ENCODE measurements around the gene KDM4B. TPM values are rescaled to one million over a fixed set of nuclear protein-coding genes. Genes with fewer than 3 reads are reported as not detected.

The KDM4B gene
- total RNA-seq, 1 donor from 2014 or later = 46.0 TPM

GRCh38 chr19:5014941-5015340 is 46.0 kb downstream of the KDM4B start:
- intact Hi-C loops (cut with DNase I) = no loop called here
- H3K4me1 ChIP-seq = no peaks in the 10 kb centered on the region

GRCh38 chr19:5016268-5016667 is 47.4 kb downstream of the KDM4B start:
- Histone ChIP-seq H3K36me3 (peaks cover 21 to 28% of the 10 kb centered on the region in 2 donors), H3K27ac (no peak overlapping the region), H3K4me1 (no peaks in the 10 kb centered on the region), H3K9me3 (no peaks in the 10 kb centered on the region), H3K4me3 (no peak overlapping the region), H3K27me3 (no peaks in the 10 kb centered on the region)
- DNase-seq (ENCODE audit: low spot score in 2 of 2) = no peak
- intact Hi-C loops (cut with DNase I) = no loop called here
- TF ChIP-seq CTCF (IDR thresholded peaks at IDR 0.05) = no peak

More at GRCh38 chr19:5014941-5015340, 46.0 kb downstream of the KDM4B start:
- H3K27ac ChIP-seq = no peak overlapping the region
- H3K27me3 ChIP-seq = no peaks in the 10 kb centered on the region
- no peak for DNase-seq (ENCODE audit: low spot score in 2 of 2)
- no peak for TF ChIP-seq CTCF (IDR thresholded peaks at IDR 0.05)
- H3K36me3 ChIP-seq = peaks cover 21 to 23% of the 10 kb centered on the region in 2 donors
- H3K9me3 ChIP-seq = no peaks in the 10 kb centered on the region
- H3K4me3 ChIP-seq = no peak overlapping the region

- intact Hi-C loops (cut with DNase I) = no loop called here
- H3K27ac ChIP-seq = no peak overlapping the region
- H3K4me1 ChIP-seq = no peaks in the 10 kb centered on the region
These were observed 47.9 kb downstream of the KDM4B start for GRCh38 chr19:5016781-5017180.

GRCh38 chr19:5017235-5017634 is 48.3 kb downstream of the KDM4B start:
- Histone ChIP-seq H3K4me3 (no peak overlapping the region), H3K9me3 (no peaks in the 10 kb centered on the region), H3K36me3 (peaks cover 21 to 28% of the 10 kb centered on the region in 2 donors), H3K27me3 (no peaks in the 10 kb centered on the region), H3K4me1 (no peaks in the 10 kb centered on the region), H3K27ac (no peak overlapping the region)
- no peak for TF ChIP-seq CTCF (IDR thresholded peaks at IDR 0.05)
- no peak for DNase-seq (ENCODE audit: low spot score in 2 of 2)
- intact Hi-C loops (cut with DNase I) = no loop called here

More at GRCh38 chr19:5016781-5017180, 47.9 kb downstream of the KDM4B start:
- Histone ChIP-seq H3K9me3 (no peaks in the 10 kb centered on the region), H3K36me3 (peaks cover 21 to 28% of the 10 kb centered on the region in 2 donors), H3K4me3 (no peak overlapping the region), H3K27me3 (no peaks in the 10 kb centered on the region)
- no peak for DNase-seq (ENCODE audit: low spot score in 2 of 2)
- TF ChIP-seq CTCF (IDR thresholded peaks at IDR 0.05) = no peak

- peaks cover 21 to 28% of the 10 kb centered on the region in 2 donors for H3K36me3 ChIP-seq
- no peaks in the 10 kb centered on the region for H3K9me3 ChIP-seq
- no peak for TF ChIP-seq CTCF (IDR thresholded peaks at IDR 0.05)
- intact Hi-C loops (cut with DNase I) = no loop called here
- DNase-seq (ENCODE audit: low spot score in 2 of 2) = no peak
- no peak overlapping the region for H3K4me3 ChIP-seq
- no peak overlapping the region for H3K27ac ChIP-seq
- peaks cover 3 to 4% of the 10 kb centered on the region in 2 donors for H3K4me1 ChIP-seq
- H3K27me3 ChIP-seq = no peaks in the 10 kb centered on the region
These were observed 49.5 kb downstream of the KDM4B start for GRCh38 chr19:5018224-5019015.
